ENCODE data around the gene NANOS1.
"Not testable (repeated sequence)": the region's sequence is repeated elsewhere in the genome, so short reads cannot be mapped to it uniquely, and the experiment has no call there.

NANOS1 gene

GRCh38 chr10:119001717-119002500, 27.6 kb upstream of the NANOS1 start:
- Mint-ChIP-seq H3K36me3 (no peaks in the 10 kb centered on the region), H3K27ac (no peak overlapping the region), H3K4me3 (no peak overlapping the region), H3K9me3 (no peaks in the 10 kb centered on the region), H3K4me1 (no peaks in the 10 kb centered on the region)
- DNase-seq (ENCODE audit: low spot score in 2 of 2), result no peak
- peak; percentile 21 for ATAC-seq

DNA sequence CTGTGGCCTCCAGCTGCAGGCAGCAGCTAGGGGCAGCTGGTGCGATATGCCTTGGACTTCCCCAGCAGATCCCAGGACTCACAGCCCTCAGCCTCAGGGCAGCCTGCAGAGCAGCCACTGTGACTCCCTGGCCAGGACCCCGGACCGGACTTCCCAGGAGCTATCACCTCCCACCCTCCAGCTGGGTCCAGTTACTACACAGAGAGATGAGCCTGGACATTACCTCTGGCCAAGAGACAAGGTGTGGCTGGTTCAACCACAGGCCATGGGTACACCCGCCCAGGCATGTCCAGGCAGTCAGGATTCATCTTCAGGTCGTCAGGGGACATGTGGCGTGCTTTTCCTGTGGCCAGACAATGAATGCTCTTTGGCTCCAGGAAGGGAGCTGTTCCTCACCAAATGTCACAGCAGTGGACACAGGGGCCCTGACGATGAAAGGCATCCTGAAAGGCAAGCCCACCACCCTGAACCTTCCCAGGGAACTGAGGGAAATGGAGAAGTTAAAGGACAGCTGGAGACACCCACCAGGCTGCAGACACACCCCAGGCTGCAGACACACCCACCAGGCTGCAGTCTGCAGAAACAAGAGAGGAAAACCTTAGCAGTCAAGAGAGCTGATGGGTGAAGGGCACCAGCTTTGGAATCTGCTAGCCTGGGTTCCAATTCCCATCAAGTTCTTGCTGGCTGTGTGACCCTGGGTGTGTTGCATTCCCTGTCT, 25.8 kb upstream of the NANOS1 start:
- Mint-ChIP-seq H3K4me3 (no peak overlapping the region), H3K36me3 (no peaks in the 10 kb centered on the region), H3K9me3 (no peaks in the 10 kb centered on the region), H3K27ac (no peak overlapping the region), H3K4me1 (no peaks in the 10 kb centered on the region)
- ATAC-seq (no peak), DNase-seq (ENCODE audit: low spot score in 2 of 2) (no peak)

GRCh38 chr10:119005362-119006043, 24.0 kb upstream of the NANOS1 start:
- H3K27ac Mint-ChIP-seq, result no peak overlapping the region
- H3K36me3 Mint-ChIP-seq, result no peaks in the 10 kb centered on the region
- no peaks in the 10 kb centered on the region for H3K4me1 Mint-ChIP-seq
- DNase-seq (ENCODE audit: low spot score in 2 of 2) (no peak), ATAC-seq (no peak)
- H3K4me3 Mint-ChIP-seq, result no peak overlapping the region
- no peaks in the 10 kb centered on the region for H3K9me3 Mint-ChIP-seq

- no peaks in the 10 kb centered on the region for H3K4me1 Mint-ChIP-seq
- no peak overlapping the region for H3K27ac Mint-ChIP-seq
- DNase-seq (ENCODE audit: low spot score in 2 of 2) (no peak), ATAC-seq (no peak)
- H3K36me3 Mint-ChIP-seq, result no peaks in the 10 kb centered on the region
- H3K9me3 Mint-ChIP-seq, result no peaks in the 10 kb centered on the region
- no peak overlapping the region for H3K4me3 Mint-ChIP-seq
Observed at GRCh38 chr10:119006451-119007210, 22.9 kb upstream of the NANOS1 start.

GRCh38 chr10:119007211-119007574, 22.3 kb upstream of the NANOS1 start:
- H3K36me3 Mint-ChIP-seq, result no peaks in the 10 kb centered on the region
- H3K4me1 Mint-ChIP-seq, result no peaks in the 10 kb centered on the region
- no peak for ATAC-seq
- DNase-seq (ENCODE audit: low spot score in 2 of 2), result no peak
- H3K4me3 Mint-ChIP-seq, result no peak overlapping the region
- H3K9me3 Mint-ChIP-seq, result no peaks in the 10 kb centered on the region
- no peak overlapping the region for H3K27ac Mint-ChIP-seq

GRCh38 chr10:119020627-119020946, 8.9 kb upstream of the NANOS1 start:
- Mint-ChIP-seq H3K4me3 (no peak overlapping the region), H3K36me3 (no peaks in the 10 kb centered on the region), H3K9me3 (no peaks in the 10 kb centered on the region), H3K27ac (no peak overlapping the region), H3K4me1 (peaks cover 12% of the 10 kb centered on the region)
- ATAC-seq (peak; percentile 81), DNase-seq (ENCODE audit: low spot score in 2 of 2) (no peak)

GRCh38 chr10:119022846-119023552, 6.5 kb upstream of the NANOS1 start:
- ATAC-seq (no peak), DNase-seq (ENCODE audit: low spot score in 2 of 2) (no peak)
- no peak overlapping the region for H3K4me3 Mint-ChIP-seq
- H3K27ac Mint-ChIP-seq, result no peak overlapping the region
- peaks cover 12% of the 10 kb centered on the region for H3K4me1 Mint-ChIP-seq
- no peaks in the 10 kb centered on the region for H3K36me3 Mint-ChIP-seq
- no peaks in the 10 kb centered on the region for H3K9me3 Mint-ChIP-seq

DNA sequence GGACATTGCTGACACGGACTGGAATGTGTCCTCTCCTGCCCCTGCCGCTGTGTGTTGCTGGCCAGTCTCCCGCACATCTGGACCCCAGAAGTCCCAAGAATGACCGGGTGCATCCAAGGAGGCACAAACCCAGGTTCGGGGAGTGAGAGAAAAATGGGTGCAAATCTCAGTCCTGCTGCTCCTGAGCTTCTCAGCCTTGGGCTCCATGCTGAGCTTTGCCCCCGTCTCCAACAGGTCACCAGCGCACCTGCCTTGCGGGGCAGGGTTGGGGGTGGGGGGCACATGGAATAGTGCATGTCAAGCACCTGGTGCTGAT, 6.0 kb upstream of the NANOS1 start:
- no peaks in the 10 kb centered on the region for H3K36me3 Mint-ChIP-seq
- H3K4me1 Mint-ChIP-seq, result peaks cover 12% of the 10 kb centered on the region
- no peaks in the 10 kb centered on the region for H3K9me3 Mint-ChIP-seq
- DNase-seq (ENCODE audit: low spot score in 2 of 2) (no peak), ATAC-seq (no peak)
- H3K27ac Mint-ChIP-seq, result no peak overlapping the region
- no peak overlapping the region for H3K4me3 Mint-ChIP-seq

GRCh38 chr10:119024882-119025281, 4.6 kb upstream of the NANOS1 start:
- Mint-ChIP-seq H3K4me3 (no peak overlapping the region), H3K27ac (no peak overlapping the region)

GRCh38 chr10:119025336-119025735, 4.2 kb upstream of the NANOS1 start:
- DNase-seq (ENCODE audit: low spot score in 2 of 2), result no peak
- Mint-ChIP-seq H3K9me3 (no peaks in the 10 kb centered on the region), H3K4me1 (peaks cover 10% of the 10 kb centered on the region), H3K27ac (no peak overlapping the region), H3K4me3 (no peak overlapping the region), H3K36me3 (no peaks in the 10 kb centered on the region)
- no peak for ATAC-seq

More at GRCh38 chr10:119024882-119025281, 4.6 kb upstream of the NANOS1 start:
- Mint-ChIP-seq H3K4me1 (peaks cover 12% of the 10 kb centered on the region), H3K9me3 (no peaks in the 10 kb centered on the region), H3K36me3 (no peaks in the 10 kb centered on the region)
- ATAC-seq (no peak), DNase-seq (ENCODE audit: low spot score in 2 of 2) (no peak)

- DNase-seq (ENCODE audit: low spot score in 2 of 2) (no peak), ATAC-seq (no peak)
- Mint-ChIP-seq H3K27ac (no peak overlapping the region), H3K9me3 (no peaks in the 10 kb centered on the region), H3K4me1 (peaks cover 6% of the 10 kb centered on the region), H3K4me3 (no peak overlapping the region), H3K36me3 (peaks cover 4% of the 10 kb centered on the region)
Observed at GRCh38 chr10:119025776-119026175, 3.7 kb upstream of the NANOS1 start.

GRCh38 chr10:119026301-119027110, 3.0 kb upstream of the NANOS1 start:
- Mint-ChIP-seq H3K4me1 (peaks cover 4% of the 10 kb centered on the region), H3K27ac (no peak overlapping the region), H3K36me3 (peaks cover 11% of the 10 kb centered on the region), H3K9me3 (no peaks in the 10 kb centered on the region), H3K4me3 (no peak overlapping the region)
- DNase-seq (ENCODE audit: low spot score in 2 of 2) (no peak), ATAC-seq (no peak)

DNA sequence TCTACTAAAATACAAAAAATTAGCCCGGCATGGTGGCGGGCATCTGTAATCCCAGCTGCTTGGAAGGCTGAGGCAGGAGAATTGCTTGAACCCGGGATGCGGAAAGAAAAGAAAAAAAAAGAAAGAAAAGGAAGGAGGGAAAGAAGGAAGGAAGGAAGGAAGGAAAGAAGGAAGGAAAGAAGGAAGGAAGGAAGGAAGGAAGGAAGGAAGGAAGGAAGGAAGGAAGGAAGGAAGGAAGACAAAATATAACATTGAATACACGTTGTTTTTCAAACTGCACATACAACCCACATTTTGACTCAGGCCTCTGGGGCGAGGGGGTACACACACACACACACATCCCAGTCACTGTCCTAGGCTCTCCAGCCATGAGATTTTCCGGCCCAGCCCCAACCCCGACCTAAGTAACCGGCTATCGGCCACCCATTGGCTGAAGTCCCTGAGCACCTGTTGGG, 1.0 kb upstream of the NANOS1 start:
- not testable (repeated sequence) for H3K9me3 Mint-ChIP-seq; ATAC-seq; DNase-seq (ENCODE audit: low spot score in 2 of 2)
- H3K4me3 Mint-ChIP-seq, result peak overlapping the region; percentile 64
- peaks cover 31% of the 10 kb centered on the region for H3K36me3 Mint-ChIP-seq
- peaks cover 11% of the 10 kb centered on the region for H3K4me1 Mint-ChIP-seq
- peak overlapping the region; percentile 87 for H3K27ac Mint-ChIP-seq

DNA sequence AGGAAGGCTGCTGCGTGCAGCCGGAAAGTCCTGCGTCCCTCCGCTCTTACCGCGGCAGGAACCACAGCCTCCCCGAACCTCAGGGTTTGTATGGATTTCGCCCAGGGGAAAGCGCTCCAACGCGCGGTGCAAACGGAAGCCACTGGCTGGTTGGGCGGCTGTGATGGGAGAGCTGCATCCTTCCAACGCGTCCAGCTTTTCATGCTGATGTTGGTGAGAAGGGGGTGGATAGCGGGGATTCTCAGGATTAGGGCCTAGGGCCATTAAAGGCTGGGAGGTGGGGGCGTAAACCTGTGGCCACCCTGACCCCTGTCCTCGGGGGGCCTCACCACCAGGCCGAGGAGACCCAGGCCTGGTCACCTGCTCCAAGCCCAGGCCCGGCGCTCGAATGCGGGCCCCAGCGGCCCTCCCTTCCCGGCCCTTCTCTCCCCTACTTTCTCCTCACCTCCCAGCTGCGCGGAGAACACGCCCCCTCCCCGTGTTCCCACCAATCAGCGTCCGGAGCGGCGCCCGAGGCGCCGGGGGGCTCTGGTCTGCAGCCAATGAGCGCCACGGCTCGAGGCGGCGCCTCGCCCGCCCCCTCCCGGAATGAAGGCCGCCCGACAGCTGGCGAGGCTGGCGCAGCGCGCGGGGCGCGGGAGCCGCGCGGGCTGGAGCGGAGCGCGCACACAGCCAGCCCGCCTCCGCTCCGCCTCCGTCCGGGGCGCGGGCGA, 458 bp upstream of the NANOS1 start:
- H3K9me3 Mint-ChIP-seq, result no peaks in the 10 kb centered on the region
- peak overlapping the region; percentile 64 for H3K4me3 Mint-ChIP-seq
- peaks cover 36% of the 10 kb centered on the region for H3K36me3 Mint-ChIP-seq
- DNase-seq (ENCODE audit: low spot score in 2 of 2) (peak; percentile 68 to 88), ATAC-seq (peak; percentile 83)
- peaks cover 11% of the 10 kb centered on the region for H3K4me1 Mint-ChIP-seq
- peak overlapping the region; percentile 87 for H3K27ac Mint-ChIP-seq
